Mesothelial cell of epicardium (in vitro differentiated cells): ENCODE data around the gene ATAD3A. TPM values are rescaled to one million over a fixed set of nuclear protein-coding genes. Genes with fewer than 3 reads are reported as not detected.

ENCODE experiments used
- DNase-seq, 2 experiments: peaks; one replicate each; pipeline ENCODE4 v3.0.0; 2021; ENCODE audit warnings: low spot score in 2 of 2; ENCODE audit not compliant: unreplicated experiment in 2 of 2
- H3K27ac Mint-ChIP-seq: 2 replicates; pipeline ENCODE4 v1.8.0; 2021; ENCODE audit warnings: mixed read lengths
- H3K27me3 Mint-ChIP-seq: 2 replicates; pipeline ENCODE4 v1.8.0; 2021; ENCODE audit warnings: low read depth, mixed read lengths
- H3K36me3 Mint-ChIP-seq: 2 replicates; pipeline ENCODE4 v1.8.0; 2021; ENCODE audit warnings: mixed read lengths
- H3K4me1 Mint-ChIP-seq: 2 replicates; pipeline ENCODE4 v1.8.0; 2021; ENCODE audit warnings: mixed read lengths
- H3K4me3 Mint-ChIP-seq: 2 replicates; pipeline ENCODE4 v1.8.0; 2021; ENCODE audit warnings: mild to moderate bottlenecking, moderate library complexity, mixed read lengths
- H3K9me3 Mint-ChIP-seq: 2 replicates; pipeline ENCODE4 v1.8.0; 2021; ENCODE audit warnings: mixed read lengths
- CTCF ChIP-seq: fragments of 200-600 bp; sonication (generic); IDR thresholded peaks from one replicate; pipeline ENCODE4 v1.5.0; 2021; ENCODE audit warnings: antibody characterized with exemption; ENCODE audit not compliant: unreplicated experiment
- total RNA-seq: library from RNA; stranded (reverse); gene quantifications from 3 replicates; pipeline ENCODE4 v1.2.1, GENCODE V29; 2021

ATAD3A gene
- total RNA-seq, 1 donor from 2014 or later: 35.3 TPM

GRCh38 chr1:1567891-1568291, 55.9 kb downstream of the ATAD3A start:
- no peak overlapping the region for H3K27ac Mint-ChIP-seq
- H3K4me1 Mint-ChIP-seq: peaks cover 5% of the 10 kb centered on the region
- H3K36me3 Mint-ChIP-seq: peaks cover 35% of the 10 kb centered on the region
- no peak for TF ChIP-seq CTCF
- DNase-seq: no peak
- H3K4me3 Mint-ChIP-seq: no peak overlapping the region
- no peaks in the 10 kb centered on the region for H3K27me3 Mint-ChIP-seq
- no peaks in the 10 kb centered on the region for H3K9me3 Mint-ChIP-seq

- Mint-ChIP-seq H3K9me3 (no peaks in the 10 kb centered on the region), H3K27ac (no peak overlapping the region), H3K36me3 (peaks cover 26% of the 10 kb centered on the region), H3K4me1 (peaks cover 14% of the 10 kb centered on the region), H3K27me3 (no peaks in the 10 kb centered on the region), H3K4me3 (no peak overlapping the region)
- no peak for TF ChIP-seq CTCF
- DNase-seq: no peak
Measured at GRCh38 chr1:1569341-1569740, 57.4 kb downstream of the ATAD3A start.

GRCh38 chr1:1573843-1574720, 62.1 kb downstream of the ATAD3A start:
- Mint-ChIP-seq H3K9me3 (no peaks in the 10 kb centered on the region), H3K36me3 (peaks cover 7% of the 10 kb centered on the region), H3K4me3 (peak overlapping the region; percentile 94), H3K4me1 (peaks cover 23% of the 10 kb centered on the region), H3K27me3 (peaks cover 10% of the 10 kb centered on the region), H3K27ac (peak overlapping the region; percentile 99)
- TF ChIP-seq CTCF: no peak
- DNase-seq: peak; percentile 57 to 67

- peak within 1 kb of the TSS; percentile 95 for H3K4me3 Mint-ChIP-seq
Measured at GRCh38 chr1:1574721-1575537, 63.0 kb downstream of the ATAD3A start, which contains the start of gene SSU72. TSS of gene SSU72 (minus strand) at chr1:1574863. CDS start at chr1:1574557, 306 bp downstream.

More at GRCh38 chr1:1574721-1575537, 63.0 kb downstream of the ATAD3A start, which contains the start of gene SSU72:
- Mint-ChIP-seq H3K27me3 (peaks cover 15% of the 10 kb centered on the region), H3K27ac (peak within 1 kb of the TSS; percentile 99), H3K9me3 (no peaks in the 10 kb centered on the region), H3K36me3 (peaks cover 5% of the 10 kb centered on the region), H3K4me1 (peaks cover 23% of the 10 kb centered on the region)
- peak; percentile 92 to 96 for DNase-seq
- TF ChIP-seq CTCF: no peak
